Astrocyte of the spinal cord (primary cell): ENCODE results near the gene CYLD.

Source experiments
- DNase-seq: peaks from one replicate; pipeline ENCODE4 v3.0.0; 2011; ENCODE audit warnings: low read depth, low spot score
- H3K4me3 ChIP-seq: 2 replicates; pipeline ENCODE4 v1.5.1; 2011; ENCODE audit warnings: low read depth, mild to moderate bottlenecking, low read length, moderate library complexity
- in situ Hi-C: cut with HindIII; loops from 2 replicates; pipeline ENCODE4 v1.10.0; 2017; ENCODE audit warnings: low sequenced_read_pairs
- TF ChIP-seq, protein P1 (sequence below): IDR thresholded peaks from 2 replicates; pipeline ENCODE4 v1.5.1; 2012; ENCODE audit warnings: low read depth, mild to moderate bottlenecking, low read length, inconsistent platforms

CYLD gene

DNA sequence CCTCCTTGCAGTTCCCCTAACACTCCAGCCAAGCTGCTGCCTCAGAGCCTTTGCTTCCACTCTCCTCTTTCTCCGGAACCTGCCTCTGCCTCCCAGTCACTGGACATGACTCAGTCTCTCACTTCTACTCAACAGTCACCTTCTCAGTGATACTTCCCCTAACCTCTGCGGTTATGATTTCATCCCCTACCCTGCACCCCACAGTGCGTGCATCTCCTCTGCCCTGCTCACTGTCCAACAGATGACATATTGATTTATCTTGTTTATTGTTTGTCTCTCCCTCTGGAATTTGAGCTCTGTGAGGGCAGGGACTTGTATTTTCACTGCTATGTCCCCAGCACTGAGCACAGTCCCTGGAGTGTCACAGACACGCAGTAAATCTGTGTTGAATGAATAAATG is 100.7 kb downstream of the CYLD start:
- TF ChIP-seq, protein P1, sequence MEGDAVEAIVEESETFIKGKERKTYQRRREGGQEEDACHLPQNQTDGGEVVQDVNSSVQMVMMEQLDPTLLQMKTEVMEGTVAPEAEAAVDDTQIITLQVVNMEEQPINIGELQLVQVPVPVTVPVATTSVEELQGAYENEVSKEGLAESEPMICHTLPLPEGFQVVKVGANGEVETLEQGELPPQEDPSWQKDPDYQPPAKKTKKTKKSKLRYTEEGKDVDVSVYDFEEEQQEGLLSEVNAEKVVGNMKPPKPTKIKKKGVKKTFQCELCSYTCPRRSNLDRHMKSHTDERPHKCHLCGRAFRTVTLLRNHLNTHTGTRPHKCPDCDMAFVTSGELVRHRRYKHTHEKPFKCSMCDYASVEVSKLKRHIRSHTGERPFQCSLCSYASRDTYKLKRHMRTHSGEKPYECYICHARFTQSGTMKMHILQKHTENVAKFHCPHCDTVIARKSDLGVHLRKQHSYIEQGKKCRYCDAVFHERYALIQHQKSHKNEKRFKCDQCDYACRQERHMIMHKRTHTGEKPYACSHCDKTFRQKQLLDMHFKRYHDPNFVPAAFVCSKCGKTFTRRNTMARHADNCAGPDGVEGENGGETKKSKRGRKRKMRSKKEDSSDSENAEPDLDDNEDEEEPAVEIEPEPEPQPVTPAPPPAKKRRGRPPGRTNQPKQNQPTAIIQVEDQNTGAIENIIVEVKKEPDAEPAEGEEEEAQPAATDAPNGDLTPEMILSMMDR = no peak
- no peak overlapping the region for H3K4me3 ChIP-seq
- DNase-seq = no peak
- in situ Hi-C loops = no loop called here

DNA sequence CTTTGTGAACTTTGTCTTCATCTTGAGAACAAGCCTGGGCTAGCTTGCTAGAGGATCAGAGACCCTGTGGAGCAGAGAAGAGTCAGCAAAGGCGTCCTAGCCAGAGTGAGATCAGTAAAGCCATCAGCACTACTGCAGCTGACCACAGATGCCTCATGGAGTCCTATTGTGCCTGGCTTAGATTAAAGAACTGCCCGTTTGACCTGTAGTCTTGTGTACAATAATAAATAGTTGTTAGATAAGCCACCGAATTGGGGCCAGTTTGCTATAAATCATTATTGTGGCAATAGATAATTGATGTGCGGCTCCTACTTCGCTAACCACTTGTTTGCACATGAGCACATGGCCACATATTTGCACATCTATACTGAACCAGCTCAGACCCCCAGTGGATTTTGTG is 103.0 kb downstream of the CYLD start:
- TF ChIP-seq, protein P1 = no peak
- in situ Hi-C loops = no loop called here
- DNase-seq = no peak
- no peak overlapping the region for H3K4me3 ChIP-seq

DNA sequence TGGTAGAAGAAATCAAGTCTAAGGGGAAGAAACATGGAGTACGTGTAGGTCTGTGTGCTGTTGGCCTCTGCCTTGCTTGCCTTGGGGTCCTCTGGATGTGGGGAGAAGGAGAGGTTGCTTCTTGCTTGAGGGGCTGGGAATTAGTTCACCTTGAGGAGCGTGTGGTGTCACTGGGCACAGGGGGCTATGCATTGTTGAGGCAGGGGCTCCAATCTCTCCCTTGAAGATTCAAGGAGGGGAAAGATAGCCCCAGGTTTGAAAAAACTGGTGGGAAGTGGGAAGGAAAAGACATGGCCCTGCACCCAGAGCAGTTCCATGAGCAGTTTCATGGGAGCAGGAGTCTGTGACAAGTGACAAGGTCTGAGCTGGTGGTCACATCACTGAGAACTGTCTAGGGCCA is 103.4 kb downstream of the CYLD start:
- H3K4me3 ChIP-seq = no peak overlapping the region
- TF ChIP-seq, protein P1 = no peak
- in situ Hi-C loops = no loop called here
- DNase-seq = no peak

DNA sequence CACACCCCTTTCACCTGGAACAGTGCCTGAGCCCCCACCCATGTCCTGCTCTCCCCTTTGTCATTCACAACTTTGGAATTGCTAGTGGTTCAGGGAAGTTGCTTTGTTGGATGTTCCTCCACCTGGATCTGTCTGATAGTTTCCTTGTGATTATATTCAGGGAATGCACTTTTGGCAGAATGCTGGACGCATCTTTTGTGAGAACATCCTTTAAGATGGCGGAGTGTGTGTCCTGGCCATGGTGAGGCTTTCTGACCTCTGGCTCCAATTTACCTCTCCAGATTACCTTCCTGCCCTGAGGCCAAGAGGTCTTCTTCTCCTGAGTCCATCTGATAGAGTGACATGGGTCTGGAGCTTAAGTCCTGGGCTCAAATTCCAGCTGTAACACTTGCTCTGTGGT is 104.6 kb downstream of the CYLD start:
- no peak overlapping the region for H3K4me3 ChIP-seq
- in situ Hi-C loops = no loop called here
- DNase-seq = no peak
- TF ChIP-seq, protein P1 = no peak

DNA sequence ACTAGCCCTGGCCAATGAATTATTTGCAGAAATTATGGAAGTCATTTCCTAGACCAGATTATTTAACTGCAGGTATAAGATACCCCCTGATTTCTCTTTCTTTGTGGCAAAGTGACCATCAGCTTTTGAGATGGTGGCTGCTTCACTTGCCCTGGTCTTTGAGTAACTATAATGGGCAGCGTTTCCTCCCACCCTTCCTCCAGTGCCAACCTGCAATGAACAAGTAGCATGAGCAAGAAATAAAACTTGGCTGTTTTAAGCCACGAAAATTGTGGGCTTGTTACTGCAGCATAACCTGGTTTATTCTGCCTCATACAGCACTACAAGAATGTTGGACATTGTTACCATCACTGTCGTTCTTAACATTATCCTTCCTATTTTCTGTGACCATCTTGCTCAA is 105.3 kb downstream of the CYLD start:
- TF ChIP-seq, protein P1 = no peak
- in situ Hi-C loops = no loop called here
- no peak for DNase-seq
- no peak overlapping the region for H3K4me3 ChIP-seq

DNA sequence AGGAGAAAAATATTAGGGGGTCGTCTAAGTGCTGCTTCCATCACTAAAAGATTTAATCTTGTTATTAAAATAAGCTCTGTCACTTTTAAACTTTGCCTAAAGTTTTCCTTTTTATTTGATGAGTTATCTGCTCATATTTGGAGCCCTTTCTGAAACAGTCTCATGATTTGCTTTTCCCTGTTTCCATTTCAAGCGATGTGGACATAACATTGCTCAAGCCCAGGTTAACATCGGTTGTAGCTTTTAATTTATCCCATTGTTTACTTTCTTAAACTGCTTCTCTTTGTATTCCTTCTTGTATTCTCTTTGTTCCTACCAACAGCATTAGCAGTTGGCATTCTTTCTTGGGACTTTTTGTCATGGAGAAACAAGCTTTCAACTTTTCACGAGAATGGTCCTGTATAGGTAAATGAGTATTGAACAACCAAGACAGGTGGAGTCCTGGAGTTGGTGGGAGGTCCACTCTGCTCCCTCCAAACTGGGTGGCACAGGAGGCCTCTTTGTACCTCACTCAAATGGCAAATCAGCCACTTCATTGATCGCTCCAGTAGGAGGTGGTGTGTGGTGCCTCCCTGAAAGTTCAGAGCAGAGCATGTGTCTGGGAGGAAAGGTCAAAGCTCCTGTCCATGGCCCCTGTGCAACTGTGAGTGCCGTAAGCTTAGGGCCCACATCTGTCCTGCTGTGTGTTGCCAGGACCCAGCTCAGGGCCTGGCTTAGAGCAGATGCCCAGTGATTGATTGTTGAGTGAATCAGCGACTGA is 107.0 kb downstream of the CYLD start:
- TF ChIP-seq, protein P1 = no peak
- no peak for DNase-seq
- in situ Hi-C loops = no loop called here
- no peak overlapping the region for H3K4me3 ChIP-seq
